Gastrocnemius medialis (tissue), 4 donors: Measurements from ENCODE around the gene PIR. TPM values are rescaled to one million over a fixed set of nuclear protein-coding genes. Genes with fewer than 3 reads are reported as not detected.

Experiments used
- ATAC-seq, 2 donors: fragments of 150-250 bp; one replicate each; pipeline ENCODE4 v1.9.1; 2016
- DNase-seq, 2 donors: peaks; one replicate each; pipeline ENCODE4 v3.0.0-alpha.2; 2019
- H3K27ac ChIP-seq, 4 donors: fragments of 200-600 bp; sonication (generic); 1 replicate in 1 of 4; 2 replicates in 3 of 4; pipeline ENCODE4 v1.5.1; 2016 to 2018; ENCODE audit warnings: mild to moderate bottlenecking in 2 of 4, moderate library complexity in 1 of 4
- H3K27me3 ChIP-seq, 3 donors: fragments of 200-600 bp; sonication (generic) in 2 of 3; 1 replicate in 1 of 3; 2 replicates in 2 of 3; pipeline versions ENCODE4 v1.5.1 to v1.6.0; 2016 to 2019; ENCODE audit warnings: mild to moderate bottlenecking in 1 of 3, moderate library complexity in 1 of 3
- H3K36me3 ChIP-seq, 2 donors: fragments of 200-600 bp; sonication (generic) in 1 of 2; one replicate each; pipeline ENCODE4 v1.5.1; 2017 to 2018
- H3K4me1 ChIP-seq, 2 donors: fragments of 200-600 bp; sonication (generic) in 1 of 2; one replicate each; pipeline ENCODE4 v1.5.1; 2016 to 2017; ENCODE audit warnings: mild to moderate bottlenecking in 2 of 2
- H3K4me3 ChIP-seq, 4 donors: fragments of 200-600 bp; sonication (generic) in 3 of 4; 1 replicate in 1 of 4; 2 replicates in 3 of 4; pipeline ENCODE4 v1.5.1; 2016 to 2019; ENCODE audit warnings: mild to moderate bottlenecking in 2 of 4
- H3K9me3 ChIP-seq, 3 donors: fragments of 200-600 bp; sonication (generic) in 2 of 3; 1 replicate in 1 of 3; 2 replicates in 2 of 3; pipeline ENCODE4 v1.5.1; 2016 to 2019
- POLR2A ChIP-seq, 2 donors: fragments of 450-650 bp; IDR thresholded peaks; one replicate each; pipeline ENCODE4 v1.6.1; 2017; ENCODE audit warnings: antibody characterized with exemption in 2 of 2, mild to moderate bottlenecking in 2 of 2, moderate library complexity in 2 of 2
- in situ Hi-C, 4 donors: fragments of 200-750 bp; cut with MboI; loops; one replicate each; pipeline versions ENCODE4 v1.15.0 to v1.8.0; 2017; ENCODE audit warnings: low sequenced_read_pairs in 4 of 4
- intact Hi-C: fragments of 100-400 bp; cut with DNase I; formaldehyde crosslinking; loops from one replicate; pipeline ENCODE4 v1.15.1; 2023; ENCODE audit warnings: low total_unique reads
- total RNA-seq, 4 donors: library from RNA; depleted of rRNA; stranded (reverse); fragments of >200 nt; gene quantifications; one replicate each; pipeline versions ENCODE4 v1.1.0 to v1.2.3, GENCODE V29; 2016
- TF ChIP-seq, protein P1 (sequence below), 5 experiments: fragments of 450-650 bp in 3 of 5; fragments of 200-600 bp in 2 of 5; sonication (generic) in 2 of 5; IDR thresholded peaks in 4 of 5; conservative IDR thresholded peaks in 1 of 5; 1 replicate in 4 of 5; 2 replicates in 1 of 5; pipeline ENCODE4 v1.5.1; 2016 to 2019; ENCODE audit warnings: antibody characterized with exemption in 5 of 5, mild to moderate bottlenecking in 3 of 5, moderate library complexity in 3 of 5

The PIR gene
- total RNA-seq, 4 donors from 2014 or later, result 9.4 to 20.2 (median 14.2) TPM

DNA sequence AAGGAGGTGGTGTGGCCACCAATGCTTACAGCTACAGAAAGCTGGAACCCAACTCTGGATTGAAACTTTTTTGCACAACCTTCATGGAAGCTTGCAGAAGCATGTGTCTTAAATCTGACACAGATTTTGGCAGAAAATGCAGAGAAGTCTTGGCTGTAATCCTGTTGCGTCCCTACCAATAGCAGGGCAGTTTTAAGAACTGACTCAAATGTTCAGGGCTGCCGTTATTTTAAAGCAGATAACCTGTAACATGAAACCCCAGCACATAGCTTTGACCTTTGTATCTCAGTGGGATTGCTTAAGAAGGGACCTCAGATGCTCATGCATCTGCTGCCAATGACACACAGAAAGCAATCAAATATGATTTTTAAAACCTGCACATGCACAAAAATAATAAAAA, 108.8 kb downstream of the PIR start, which contains the start of gene VEGFD:
Gene VEGFD (minus strand): TSS at position 110 of the 400 bp plus-strand sequence. CDS start 467 bp downstream, outside the sequence.
- intact Hi-C loops (no loop called here), in situ Hi-C loops (no loop called here)
- Histone ChIP-seq H3K4me3 (no peak within 1 kb of the TSS), H3K36me3 (no peaks in the 10 kb centered on the region), H3K9me3 (no peaks in the 10 kb centered on the region), H3K4me1 (peaks cover 0 to 10% of the 10 kb centered on the region in 2 donors), H3K27ac (peak within 1 kb of the TSS in 1 of 4 donors; percentile 31), H3K27me3 (peaks cover 0 to 4% (median 0%) of the 10 kb centered on the region in 3 donors)
- peak; percentile 68 to 90 for ATAC-seq
- DNase-seq, result peak; percentile 3 to 35
- TF ChIP-seq, protein P1, sequence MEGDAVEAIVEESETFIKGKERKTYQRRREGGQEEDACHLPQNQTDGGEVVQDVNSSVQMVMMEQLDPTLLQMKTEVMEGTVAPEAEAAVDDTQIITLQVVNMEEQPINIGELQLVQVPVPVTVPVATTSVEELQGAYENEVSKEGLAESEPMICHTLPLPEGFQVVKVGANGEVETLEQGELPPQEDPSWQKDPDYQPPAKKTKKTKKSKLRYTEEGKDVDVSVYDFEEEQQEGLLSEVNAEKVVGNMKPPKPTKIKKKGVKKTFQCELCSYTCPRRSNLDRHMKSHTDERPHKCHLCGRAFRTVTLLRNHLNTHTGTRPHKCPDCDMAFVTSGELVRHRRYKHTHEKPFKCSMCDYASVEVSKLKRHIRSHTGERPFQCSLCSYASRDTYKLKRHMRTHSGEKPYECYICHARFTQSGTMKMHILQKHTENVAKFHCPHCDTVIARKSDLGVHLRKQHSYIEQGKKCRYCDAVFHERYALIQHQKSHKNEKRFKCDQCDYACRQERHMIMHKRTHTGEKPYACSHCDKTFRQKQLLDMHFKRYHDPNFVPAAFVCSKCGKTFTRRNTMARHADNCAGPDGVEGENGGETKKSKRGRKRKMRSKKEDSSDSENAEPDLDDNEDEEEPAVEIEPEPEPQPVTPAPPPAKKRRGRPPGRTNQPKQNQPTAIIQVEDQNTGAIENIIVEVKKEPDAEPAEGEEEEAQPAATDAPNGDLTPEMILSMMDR (IDR thresholded peaks at IDR 0.05 in 4 of 5, conservative IDR thresholded peaks at IDR 0.05 in 1 of 5), result no peak
- TF ChIP-seq POLR2A (IDR thresholded peaks at IDR 0.05), result no peak

DNA sequence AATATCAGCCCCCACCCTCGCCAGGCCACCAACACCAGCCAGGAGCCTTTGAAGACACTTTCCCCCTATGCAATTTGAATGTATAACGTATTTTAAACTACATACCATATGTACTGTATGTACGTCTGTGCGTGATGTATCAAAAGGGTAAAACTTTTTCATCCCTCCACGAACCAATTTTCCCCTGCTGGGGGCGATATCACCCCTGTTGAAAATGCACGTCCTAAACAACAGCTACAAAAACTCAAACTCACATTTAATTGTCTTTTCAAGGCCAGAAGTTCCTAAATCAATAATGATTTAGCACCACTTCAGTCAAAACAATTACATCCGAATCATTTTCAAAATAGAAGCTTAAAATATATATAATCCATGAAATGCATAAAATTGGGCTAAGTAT, 110.3 kb downstream of the PIR start:
- peaks cover 0 to 4% (median 0%) of the 10 kb centered on the region in 3 donors for H3K27me3 ChIP-seq
- intact Hi-C loops, result no loop called here
- no peak for DNase-seq
- peaks cover 0 to 10% of the 10 kb centered on the region in 2 donors for H3K4me1 ChIP-seq
- ATAC-seq, result no peak
- in situ Hi-C loops, result no loop called here
- H3K27ac ChIP-seq, result no peak overlapping the region
- H3K4me3 ChIP-seq, result no peak overlapping the region
- no peaks in the 10 kb centered on the region for H3K9me3 ChIP-seq
- no peaks in the 10 kb centered on the region for H3K36me3 ChIP-seq
- TF ChIP-seq, protein P1 (IDR thresholded peaks at IDR 0.05 in 4 of 5, conservative IDR thresholded peaks at IDR 0.05 in 1 of 5), result no peak

DNA sequence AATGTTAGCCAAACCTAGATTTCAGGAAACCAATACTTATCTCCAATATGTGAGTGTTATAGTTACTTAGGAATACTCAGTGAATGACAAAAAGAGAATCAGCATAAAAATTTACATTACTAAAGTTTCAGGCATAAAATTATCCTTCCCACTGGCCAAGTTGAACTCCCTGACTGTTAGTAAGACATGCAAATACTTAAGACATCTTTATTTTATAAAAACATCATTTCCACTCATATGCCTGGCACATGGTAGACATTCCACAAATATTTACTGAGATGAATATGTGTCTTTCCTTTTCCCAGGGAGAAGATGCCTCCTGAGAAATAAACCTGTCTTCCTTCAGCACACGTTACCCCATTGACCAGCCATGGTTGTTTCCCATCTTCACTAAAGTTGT, 116.2 kb downstream of the PIR start:
- TF ChIP-seq, protein P1 (IDR thresholded peaks at IDR 0.05 in 4 of 5, conservative IDR thresholded peaks at IDR 0.05 in 1 of 5), result no peak

DNA sequence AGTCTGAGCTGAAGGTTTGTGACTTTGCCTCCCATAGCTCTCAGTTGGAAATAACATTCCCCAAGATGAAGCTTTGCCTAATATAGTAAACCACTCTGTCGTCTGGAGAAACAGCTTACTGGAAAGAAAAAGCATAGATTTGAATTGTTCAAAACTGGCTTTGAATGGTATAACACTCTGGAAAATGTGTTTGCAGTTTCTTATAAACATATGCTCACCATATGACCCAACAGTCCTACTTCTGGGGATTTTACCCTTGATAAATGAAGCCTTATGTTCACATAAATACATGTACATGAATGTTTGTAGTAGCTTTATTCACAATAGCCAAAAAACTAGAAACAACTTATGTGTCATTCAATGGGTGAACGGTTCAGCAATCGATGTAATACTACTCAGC, 119.2 kb downstream of the PIR start:
- Histone ChIP-seq H3K4me3 (no peak overlapping the region), H3K27me3 (peaks cover 0 to 3% (median 0%) of the 10 kb centered on the region in 3 donors), H3K4me1 (no peaks in the 10 kb centered on the region), H3K36me3 (no peaks in the 10 kb centered on the region), H3K27ac (no peak overlapping the region), H3K9me3 (no peaks in the 10 kb centered on the region)
- DNase-seq, result no peak
- ATAC-seq, result no peak
- intact Hi-C loops (no loop called here), in situ Hi-C loops (no loop called here)
- TF ChIP-seq POLR2A (IDR thresholded peaks at IDR 0.05), result no peak
- TF ChIP-seq, protein P1 (IDR thresholded peaks at IDR 0.05 in 4 of 5, conservative IDR thresholded peaks at IDR 0.05 in 1 of 5), result no peak

More for the DNA sequence above, 116.2 kb downstream of the PIR start:
- Histone ChIP-seq H3K27ac (no peak overlapping the region), H3K4me1 (no peaks in the 10 kb centered on the region), H3K36me3 (no peaks in the 10 kb centered on the region), H3K9me3 (no peaks in the 10 kb centered on the region), H3K27me3 (peaks cover 0 to 7% (median 0%) of the 10 kb centered on the region in 3 donors), H3K4me3 (no peak overlapping the region)
- no peak for DNase-seq
- ATAC-seq, result no peak
- in situ Hi-C loops (no loop called here), intact Hi-C loops (no loop called here)
